ENCODE data around the gene ZKSCAN8.

DNA sequence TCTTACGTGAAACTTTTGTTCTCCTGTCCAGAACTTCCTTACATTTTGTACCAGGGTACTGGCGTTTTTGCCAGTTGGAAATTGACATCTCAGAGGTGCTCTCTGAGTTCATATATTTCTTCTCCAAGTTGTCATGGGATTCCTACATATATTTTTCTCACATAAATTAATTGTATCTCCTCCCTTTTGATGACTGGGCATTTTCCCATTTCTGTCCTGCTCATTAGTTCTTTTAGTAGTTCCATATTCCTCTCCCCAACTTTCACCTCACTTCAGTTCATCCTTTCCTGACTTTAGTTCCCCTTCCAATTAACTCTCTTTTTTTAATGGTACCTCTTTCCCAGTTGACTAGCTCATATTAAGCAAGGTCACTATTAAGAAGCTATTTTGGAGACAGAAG is 10.8 kb downstream of the ZKSCAN8 start:
- no peak for TF ChIP-seq CTCF (conservative IDR thresholded peaks at IDR 0.05; ENCODE audit: low read depth, low read length)
- no peak for TF ChIP-seq EZH2 (IDR thresholded peaks at IDR 0.05; ENCODE audit: borderline replicate concordance, low read depth, low read length, poor library complexity, severe bottlenecking)
